ENCODE results near the gene TMEM81.

The TMEM81 gene

GRCh38 chr1:205075642-205076155 lies 8.6 kb downstream of the TMEM81 start:
- no peak for DNase-seq

GRCh38 chr1:205074513-205074912 lies 9.7 kb downstream of the TMEM81 start:
- no peak for DNase-seq

- DNase-seq = no peak
These were observed 10.2 kb downstream of the TMEM81 start for GRCh38 chr1:205074084-205074483.

GRCh38 chr1:205073511-205073910 lies 10.7 kb downstream of the TMEM81 start:
- DNase-seq = no peak

GRCh38 chr1:205072881-205073280 lies 11.4 kb downstream of the TMEM81 start:
- no peak for DNase-seq

GRCh38 chr1:205072286-205072685 lies 12.0 kb downstream of the TMEM81 start:
- DNase-seq = no peak

- DNase-seq = no peak
These were observed 12.5 kb downstream of the TMEM81 start for GRCh38 chr1:205071801-205072200.

- DNase-seq = no peak
These were observed 13.2 kb downstream of the TMEM81 start for GRCh38 chr1:205071028-205071409.

- DNase-seq = no peak
These were observed 14.7 kb downstream of the TMEM81 start for GRCh38 chr1:205069371-205070125.

- DNase-seq = no peak
These were observed 15.7 kb downstream of the TMEM81 start for GRCh38 chr1:205068457-205069040.

GRCh38 chr1:205068001-205068400 lies 16.3 kb downstream of the TMEM81 start:
- no peak for DNase-seq

- no peak for DNase-seq
These were observed 17.2 kb downstream of the TMEM81 start for GRCh38 chr1:205067031-205067430.

- DNase-seq = no peak
These were observed 18.0 kb downstream of the TMEM81 start for GRCh38 chr1:205066141-205066818.

- DNase-seq = no peak
These were observed 18.6 kb downstream of the TMEM81 start for GRCh38 chr1:205065666-205066065.

- DNase-seq = no peak
These were observed 19.4 kb downstream of the TMEM81 start for GRCh38 chr1:205064741-205065316.

GRCh38 chr1:205064301-205064700 lies 20.0 kb downstream of the TMEM81 start:
- no peak for DNase-seq

GRCh38 chr1:205062895-205063294 lies 21.4 kb downstream of the TMEM81 start:
- no peak for DNase-seq

- DNase-seq = no peak
These were observed 21.9 kb downstream of the TMEM81 start for GRCh38 chr1:205062319-205062718.

GRCh38 chr1:205061665-205062069 lies 22.6 kb downstream of the TMEM81 start:
- peak; percentile 92 for DNase-seq

- no peak for DNase-seq
These were observed 23.0 kb downstream of the TMEM81 start for GRCh38 chr1:205061227-205061626.

- no peak for DNase-seq
These were observed 23.5 kb downstream of the TMEM81 start for GRCh38 chr1:205060746-205061145.

- DNase-seq = no peak
These were observed 24.6 kb downstream of the TMEM81 start for GRCh38 chr1:205059660-205060059.

GRCh38 chr1:205058853-205059252 lies 25.4 kb downstream of the TMEM81 start:
- DNase-seq = no peak
